Omental fat pad (tissue), 4 donors: ENCODE measurements around the gene SLC43A2. TPM values are rescaled to one million over a fixed set of nuclear protein-coding genes. Genes with fewer than 3 reads are reported as not detected.

Source experiments
- ATAC-seq: fragments of 150-250 bp; one replicate; pipeline ENCODE4 v1.9.1; 2016; ENCODE audit warnings: mild to moderate bottlenecking, moderate library complexity; ENCODE audit not compliant: low FRiP score
- DNase-seq: peaks from one replicate; pipeline ENCODE4 v3.0.0-alpha.2; 2019; ENCODE audit warnings: low spot score
- total RNA-seq, 4 donors: library from RNA; depleted of rRNA; stranded (reverse); fragments of >200 nt; gene quantifications; one replicate each; pipeline ENCODE4 v1.1.0, GENCODE V29; 2016
- TF ChIP-seq, protein P1 (sequence below), 3 donors: fragments of 450-650 bp; IDR thresholded peaks; one replicate each; pipeline ENCODE4 v1.5.1; 2016 to 2017; ENCODE audit warnings: antibody characterized with exemption in 3 of 3, mild to moderate bottlenecking in 3 of 3, moderate library complexity in 2 of 3

Gene SLC43A2
- total RNA-seq, 4 donors from 2014 or later = 21.0 to 39.9 (median 23.1) TPM

DNA sequence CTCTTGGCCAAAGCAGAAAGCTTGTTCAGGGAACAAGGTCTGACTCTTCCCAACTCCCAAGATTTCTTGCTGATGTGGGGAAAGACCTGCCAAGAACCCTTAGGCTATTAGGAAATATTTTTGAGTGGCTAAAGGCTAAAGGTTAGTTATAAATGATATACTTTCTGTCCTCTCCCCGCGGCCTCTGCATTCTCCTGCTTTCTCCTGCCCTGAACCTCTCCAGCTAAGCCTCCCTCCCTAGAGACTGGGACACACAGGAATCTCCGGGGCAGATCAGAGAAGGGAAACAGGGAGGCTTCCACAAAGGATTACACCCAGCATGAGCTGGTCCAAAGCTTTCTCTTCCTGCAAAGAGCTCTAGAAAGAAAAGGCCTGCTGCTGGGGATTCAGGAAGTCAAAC, 2.3 kb downstream of the SLC43A2 start:
- no peak for DNase-seq

DNA sequence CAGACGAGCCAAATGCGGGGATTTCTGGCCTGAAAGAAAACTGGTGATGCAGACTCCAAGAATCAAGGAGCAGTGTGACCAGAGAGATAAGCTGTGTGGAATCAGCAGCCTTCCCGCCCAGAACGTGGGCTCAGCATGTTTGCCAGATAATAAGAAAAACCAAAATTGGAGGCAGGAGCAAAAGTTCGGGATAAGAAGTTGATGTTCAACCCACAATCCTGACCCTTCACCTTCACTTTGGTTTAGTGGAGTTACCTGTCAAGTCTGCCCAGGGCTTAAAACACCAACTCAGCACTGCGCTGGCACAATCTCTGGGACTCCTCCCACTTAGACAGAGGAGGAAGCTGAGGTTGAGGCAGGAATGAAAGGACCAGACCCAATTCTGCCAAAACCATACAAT, 3.1 kb downstream of the SLC43A2 start:
- TF ChIP-seq, protein P1, sequence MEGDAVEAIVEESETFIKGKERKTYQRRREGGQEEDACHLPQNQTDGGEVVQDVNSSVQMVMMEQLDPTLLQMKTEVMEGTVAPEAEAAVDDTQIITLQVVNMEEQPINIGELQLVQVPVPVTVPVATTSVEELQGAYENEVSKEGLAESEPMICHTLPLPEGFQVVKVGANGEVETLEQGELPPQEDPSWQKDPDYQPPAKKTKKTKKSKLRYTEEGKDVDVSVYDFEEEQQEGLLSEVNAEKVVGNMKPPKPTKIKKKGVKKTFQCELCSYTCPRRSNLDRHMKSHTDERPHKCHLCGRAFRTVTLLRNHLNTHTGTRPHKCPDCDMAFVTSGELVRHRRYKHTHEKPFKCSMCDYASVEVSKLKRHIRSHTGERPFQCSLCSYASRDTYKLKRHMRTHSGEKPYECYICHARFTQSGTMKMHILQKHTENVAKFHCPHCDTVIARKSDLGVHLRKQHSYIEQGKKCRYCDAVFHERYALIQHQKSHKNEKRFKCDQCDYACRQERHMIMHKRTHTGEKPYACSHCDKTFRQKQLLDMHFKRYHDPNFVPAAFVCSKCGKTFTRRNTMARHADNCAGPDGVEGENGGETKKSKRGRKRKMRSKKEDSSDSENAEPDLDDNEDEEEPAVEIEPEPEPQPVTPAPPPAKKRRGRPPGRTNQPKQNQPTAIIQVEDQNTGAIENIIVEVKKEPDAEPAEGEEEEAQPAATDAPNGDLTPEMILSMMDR (IDR thresholded peaks at IDR 0.05) = no peak
- ATAC-seq (no peak), DNase-seq (no peak)

More for the DNA sequence above, 2.3 kb downstream of the SLC43A2 start:
- ATAC-seq = peak; percentile 12
- TF ChIP-seq, protein P1 (IDR thresholded peaks at IDR 0.05) = no peak

DNA sequence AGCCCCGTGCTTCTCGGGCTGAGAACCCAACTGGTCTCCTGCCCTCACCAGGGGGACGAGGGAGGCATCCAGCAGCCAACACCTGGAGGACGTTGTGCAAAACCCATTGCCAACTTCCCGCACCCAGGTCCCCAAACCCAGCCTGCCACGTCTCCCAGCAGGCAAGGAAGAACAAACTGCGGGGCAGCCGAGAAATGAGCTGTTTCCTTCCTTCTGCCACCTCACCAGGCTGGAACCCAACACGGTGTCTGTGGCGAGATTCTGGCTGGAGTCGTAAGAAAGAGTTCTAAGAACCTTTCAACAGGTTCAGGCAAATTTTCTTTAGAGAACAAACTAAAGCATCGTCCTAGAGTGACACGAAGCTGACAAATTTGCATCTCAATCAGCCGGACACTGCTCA, 3.6 kb downstream of the SLC43A2 start:
- DNase-seq (no peak), ATAC-seq (no peak)
- TF ChIP-seq, protein P1 (IDR thresholded peaks at IDR 0.05) = no peak

DNA sequence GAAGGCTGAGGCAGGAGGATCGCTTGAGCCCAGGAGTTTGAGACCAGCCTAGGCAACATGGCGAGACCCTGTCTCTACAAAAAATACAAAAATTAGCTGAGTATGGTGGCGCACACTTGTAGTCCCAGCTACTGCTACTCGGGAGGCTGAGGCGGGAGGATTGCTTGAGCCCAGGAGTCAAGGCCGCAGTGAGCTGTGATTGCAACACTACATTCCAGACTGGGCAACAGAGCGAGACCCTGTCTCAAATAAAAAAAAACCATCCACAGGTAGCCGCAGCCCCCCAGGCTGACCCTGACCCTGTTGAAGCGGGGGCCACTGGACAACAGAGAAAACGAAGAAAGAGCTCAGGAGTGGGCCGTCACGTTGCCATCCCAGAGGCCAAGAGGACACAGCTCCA, 4.0 kb downstream of the SLC43A2 start:
- TF ChIP-seq, protein P1 (IDR thresholded peaks at IDR 0.05) = no peak
- no peak for ATAC-seq
- DNase-seq = no peak

DNA sequence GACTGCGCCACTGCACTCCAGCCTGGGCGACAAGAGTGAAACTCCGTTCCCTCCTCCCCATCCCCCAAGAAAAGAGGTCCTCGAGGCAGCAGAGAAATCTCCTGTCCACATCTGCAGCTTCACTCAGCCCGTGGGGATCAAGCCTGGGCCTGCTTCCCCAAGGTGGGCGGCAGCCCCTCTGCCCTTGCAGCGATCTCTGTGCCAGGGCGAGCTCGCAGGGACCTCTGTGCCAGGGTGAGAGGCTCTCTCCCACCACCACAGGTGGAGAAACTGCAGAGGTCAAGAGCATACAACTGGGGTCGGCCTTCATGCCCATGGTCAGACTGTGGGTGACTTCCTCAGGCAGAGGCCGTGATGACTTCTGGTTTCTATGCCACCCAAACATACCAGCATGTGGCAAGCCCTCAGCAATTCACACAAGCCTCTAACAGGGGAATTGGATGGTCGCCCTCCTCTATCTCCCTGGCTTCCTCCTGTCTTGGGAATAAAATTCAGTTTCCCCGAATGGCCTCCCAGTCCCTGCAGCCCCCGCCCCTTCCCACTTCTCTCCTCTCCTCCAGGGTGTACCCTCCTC, 5.5 kb downstream of the SLC43A2 start:
- DNase-seq (no peak), ATAC-seq (no peak)
- TF ChIP-seq, protein P1 (IDR thresholded peaks at IDR 0.05) = no peak

DNA sequence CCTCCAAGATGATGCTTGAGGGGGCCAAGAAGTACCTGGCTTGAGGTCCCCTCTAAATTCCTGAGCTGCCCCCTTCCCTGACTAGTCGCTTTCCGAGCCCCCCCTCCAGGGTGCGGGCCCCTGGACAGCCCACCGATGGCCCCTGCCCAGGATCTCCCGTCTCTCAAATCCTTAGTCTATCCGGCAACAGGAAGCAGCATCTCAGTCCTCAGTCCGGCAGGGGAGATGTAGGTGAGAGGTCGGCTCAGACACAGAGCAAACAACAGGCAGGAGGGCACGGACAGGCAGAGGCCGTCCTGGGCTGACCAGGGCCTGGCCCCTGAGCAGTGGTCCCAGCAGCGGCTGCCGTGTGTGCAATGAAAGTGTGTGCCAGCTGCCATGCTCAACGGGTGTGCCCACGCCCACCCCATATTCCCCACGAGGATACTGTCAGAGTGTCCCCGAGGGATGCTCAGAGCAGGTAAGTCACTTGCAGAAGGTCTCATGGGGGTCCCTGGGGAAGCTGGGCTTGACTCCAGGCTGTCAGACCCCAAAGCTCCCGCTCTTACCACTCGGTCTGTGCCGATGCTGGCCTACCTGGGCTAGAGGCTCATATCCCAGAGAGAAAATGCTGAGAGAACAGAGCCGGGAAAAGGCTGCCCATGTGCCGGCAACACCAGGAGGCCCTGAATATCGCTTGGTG, 7.2 kb downstream of the SLC43A2 start:
- ATAC-seq (no peak), DNase-seq (no peak)
- TF ChIP-seq, protein P1 (IDR thresholded peaks at IDR 0.05) = no peak

DNA sequence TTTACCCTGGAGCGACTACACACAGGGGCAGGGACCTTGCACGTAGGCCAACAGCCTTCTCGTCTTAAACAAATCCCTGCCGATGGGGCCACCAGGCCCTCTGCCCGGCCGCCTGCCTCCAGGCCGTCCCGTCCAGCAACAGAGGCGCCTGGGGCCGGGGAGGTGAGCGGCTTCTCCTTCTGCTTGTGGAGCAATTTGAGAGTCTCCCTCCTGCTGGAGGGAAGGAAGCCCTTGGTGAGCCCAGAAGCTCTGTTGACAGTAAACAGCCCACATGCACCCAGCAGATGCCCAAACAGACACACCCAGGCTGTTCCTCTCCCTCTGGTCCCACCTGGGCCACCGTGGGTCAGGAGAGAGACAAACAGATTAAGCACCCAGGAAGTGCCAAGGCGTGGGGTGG, 8.1 kb downstream of the SLC43A2 start:
- DNase-seq (no peak), ATAC-seq (no peak)
- TF ChIP-seq, protein P1 (IDR thresholded peaks at IDR 0.05) = no peak
